ENCODE measurements around the gene RGR. TPM values are rescaled to one million over a fixed set of nuclear protein-coding genes. Genes with fewer than 3 reads are reported as not detected.

The RGR gene
- polyA plus RNA-seq, 1 donor (not counting 4 experiments of a cell fraction or from before 2014, with no cell fraction given), result not detected

DNA sequence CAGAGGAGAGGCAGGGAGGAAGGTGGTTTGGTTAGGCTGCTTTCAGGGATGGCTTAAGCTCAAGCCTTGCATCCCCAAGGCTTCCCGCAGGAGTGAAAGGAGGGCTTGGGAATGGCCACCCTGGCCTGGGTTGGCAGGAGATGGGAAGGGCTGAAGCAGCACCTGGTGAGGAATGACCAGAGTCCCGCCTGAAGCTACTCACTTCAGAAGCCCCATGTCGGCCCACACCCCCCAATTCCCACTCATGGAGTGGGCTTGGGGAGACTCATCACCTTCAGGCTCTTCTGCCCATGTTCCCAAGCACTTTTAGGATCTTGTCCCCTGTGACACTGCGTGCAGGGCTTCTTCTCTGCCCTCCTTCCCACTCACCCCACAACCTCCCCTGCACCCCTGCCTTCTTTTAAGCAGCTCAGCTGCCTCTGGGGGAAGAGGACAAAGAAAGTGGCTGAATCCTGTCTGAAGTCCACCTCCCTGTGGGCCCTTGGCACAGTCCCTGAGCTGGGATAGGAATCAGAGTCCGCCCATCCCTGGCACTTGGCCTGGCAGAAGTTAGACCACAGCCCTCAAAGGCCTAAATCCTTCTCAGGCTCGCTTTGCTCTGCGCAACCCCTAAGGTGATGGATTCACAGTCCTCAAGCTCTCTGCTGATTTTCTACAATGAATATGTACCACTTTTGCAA is 16.5 kb downstream of the RGR start:
- no peak overlapping the region for H3K9ac ChIP-seq (ENCODE audit: control insufficient read depth, extremely low read depth, insufficient read depth, low read length)
- H3K4me1 ChIP-seq (ENCODE audit: control insufficient read depth, extremely low read depth, insufficient read depth, low read length), result no peaks in the 10 kb centered on the region
- no peak for TF ChIP-seq EZH2 (IDR thresholded peaks at IDR 0.05; ENCODE audit: low read length)
- no peaks in the 10 kb centered on the region for H3K79me2 ChIP-seq (ENCODE audit: control insufficient read depth, insufficient read depth, low read length)
- no peak for FAIRE-seq
- no peaks in the 10 kb centered on the region for H3K36me3 ChIP-seq (ENCODE audit: control insufficient read depth in 2 of 2, extremely low read depth in 1 of 2, insufficient read depth in 2 of 2, low read length in 2 of 2)
- no peak overlapping the region for H3K4me3 ChIP-seq (ENCODE audit: control insufficient read depth in 2 of 3, extremely low read depth in 1 of 3, insufficient read depth in 2 of 3, low read depth in 1 of 3, low read length in 3 of 3)
- no peak for DNase-seq (ENCODE audit: low read depth, low spot score)
- no peaks in the 10 kb centered on the region for H3K9me3 ChIP-seq (ENCODE audit: control insufficient read depth, low read depth, low read length)
- H3K27ac ChIP-seq (ENCODE audit: control insufficient read depth, insufficient read depth, low read length), result no peak overlapping the region
- dilution Hi-C loops (cut with MboI; ENCODE audit: extremely low pct_ligation_motif_present, low sequenced_read_pairs), result no loop called here
- no peaks in the 10 kb centered on the region for H3K27me3 ChIP-seq (ENCODE audit: control insufficient read depth, extremely low read depth, insufficient read depth, low read length)
- no peaks in the 10 kb centered on the region for H4K20me1 ChIP-seq (ENCODE audit: control insufficient read depth, extremely low read depth, insufficient read depth, low read length)
- H3K4me2 ChIP-seq (ENCODE audit: control insufficient read depth, extremely low read depth, insufficient read depth, low read depth, low read length), result no peak overlapping the region
- no peak overlapping the region for H2AFZ ChIP-seq (ENCODE audit: control insufficient read depth, low read length)
- H3K9me1 ChIP-seq (ENCODE audit: control insufficient read depth, extremely low read depth, insufficient read depth, low read length), result no peaks in the 10 kb centered on the region

GRCh38 chr10:84262190-84262956 is 17.5 kb downstream of the RGR start:
- Histone ChIP-seq H3K4me1 (ENCODE audit: control insufficient read depth, extremely low read depth, insufficient read depth, low read length) (no peaks in the 10 kb centered on the region), H3K27ac (ENCODE audit: control insufficient read depth, insufficient read depth, low read length) (no peak overlapping the region), H4K20me1 (ENCODE audit: control insufficient read depth, extremely low read depth, insufficient read depth, low read length) (no peaks in the 10 kb centered on the region), H3K4me3 (ENCODE audit: control insufficient read depth in 2 of 3, extremely low read depth in 1 of 3, insufficient read depth in 2 of 3, low read depth in 1 of 3, low read length in 3 of 3) (no peak overlapping the region), H3K27me3 (ENCODE audit: control insufficient read depth, extremely low read depth, insufficient read depth, low read length) (no peaks in the 10 kb centered on the region), H3K9me1 (ENCODE audit: control insufficient read depth, extremely low read depth, insufficient read depth, low read length) (no peaks in the 10 kb centered on the region), H3K79me2 (ENCODE audit: control insufficient read depth, insufficient read depth, low read length) (no peaks in the 10 kb centered on the region), H3K9ac (ENCODE audit: control insufficient read depth, extremely low read depth, insufficient read depth, low read length) (no peak overlapping the region), H2AFZ (ENCODE audit: control insufficient read depth, low read length) (no peak overlapping the region), H3K9me3 (ENCODE audit: control insufficient read depth, low read depth, low read length) (no peaks in the 10 kb centered on the region), H3K4me2 (ENCODE audit: control insufficient read depth, extremely low read depth, insufficient read depth, low read depth, low read length) (no peak overlapping the region), H3K36me3 (ENCODE audit: control insufficient read depth in 2 of 2, extremely low read depth in 1 of 2, insufficient read depth in 2 of 2, low read length in 2 of 2) (no peaks in the 10 kb centered on the region)
- dilution Hi-C loops (cut with MboI; ENCODE audit: extremely low pct_ligation_motif_present, low sequenced_read_pairs), result no loop called here
- FAIRE-seq (no peak), DNase-seq (ENCODE audit: low read depth, low spot score) (no peak)
- TF ChIP-seq CTCF (optimal IDR thresholded peaks at IDR 0.05 in 1 of 3, IDR thresholded peaks at IDR 0.05 in 1 of 3, conservative IDR thresholded peaks at IDR 0.05 in 1 of 3; ENCODE audit: extremely low read depth in 1 of 3, insufficient read depth in 2 of 3, low read length in 3 of 3) (no peak), EZH2 (IDR thresholded peaks at IDR 0.05; ENCODE audit: low read length) (no peak)

Measured in keratinocyte (primary cell).